Neuron (in vitro differentiated cells): ENCODE data around the gene KCNJ5.

Source experiments
- H2AFZ ChIP-seq: one replicate; pipeline ENCODE4 v1.6.1; 2013; ENCODE audit warnings: low read depth, mild to moderate bottlenecking, inconsistent platforms, low read length, moderate library complexity
- H3K27me3 ChIP-seq: one replicate; pipeline ENCODE4 v1.6.1; 2013; ENCODE audit warnings: low read length; ENCODE audit not compliant: insufficient read depth
- H3K36me3 ChIP-seq: one replicate; pipeline ENCODE4 v1.6.1; 2013; ENCODE audit warnings: low read length; ENCODE audit not compliant: insufficient read depth
- H3K4me1 ChIP-seq: one replicate; pipeline ENCODE4 v1.6.1; 2013; ENCODE audit warnings: low read length; ENCODE audit not compliant: insufficient read depth
- H3K4me3 ChIP-seq: 2 replicates; pipeline ENCODE4 v1.5.1; 2013; ENCODE audit warnings: mild to moderate bottlenecking, low read length, moderate library complexity
- H3K9me3 ChIP-seq: one replicate; pipeline ENCODE4 v1.6.1; 2013; ENCODE audit warnings: low read length

Gene KCNJ5

DNA sequence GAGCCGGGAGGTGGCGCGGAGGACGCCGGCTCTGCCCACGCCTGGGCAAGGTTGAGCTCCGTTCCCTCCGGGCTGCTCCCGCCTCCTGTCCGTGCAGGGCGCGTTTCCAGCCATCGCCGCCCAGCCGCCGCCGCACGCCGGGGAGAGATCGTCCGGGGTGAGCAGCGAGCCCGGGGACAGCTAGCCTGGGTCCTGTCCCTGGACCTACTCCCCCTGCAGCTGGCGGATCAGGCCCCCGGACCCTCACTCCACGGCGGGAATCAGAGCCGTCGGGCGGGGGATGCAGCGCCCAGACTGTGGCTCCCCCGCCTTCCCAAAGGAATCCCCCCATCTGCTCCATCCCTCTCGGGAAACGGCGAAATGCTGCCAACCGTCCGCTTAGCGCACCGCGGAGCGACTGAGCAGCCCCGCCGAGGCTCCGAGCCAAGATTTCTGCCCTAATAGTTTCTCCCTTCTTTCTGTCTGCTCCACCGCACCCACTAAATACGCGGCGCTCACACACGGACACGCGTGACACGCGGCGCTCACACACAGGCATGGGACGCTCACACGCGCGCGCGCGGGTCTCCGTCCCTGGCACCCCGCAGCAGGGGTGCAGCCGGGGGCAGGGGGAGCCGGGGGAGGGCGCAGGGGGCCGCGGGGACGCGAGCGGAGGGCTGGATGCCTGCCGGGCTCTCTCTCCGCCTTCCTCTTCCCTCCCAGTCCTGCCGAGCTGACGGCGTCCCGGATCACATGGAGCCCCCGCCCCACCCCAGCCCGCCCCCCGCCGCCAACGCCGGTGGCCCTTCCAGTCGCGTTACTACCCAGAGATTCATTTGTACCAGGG is at the start of gene KCNJ5:
KCNJ5 (plus strand) TSS at position 814 of the 826 bp plus-strand sequence. CDS start 19,918 bp downstream, outside the sequence.
- H3K4me1 ChIP-seq: peaks cover 8% of the 10 kb centered on the region
- H3K9me3 ChIP-seq: no peaks in the 10 kb centered on the region
- H3K27me3 ChIP-seq: peaks cover 30% of the 10 kb centered on the region
- peak within 1 kb of the TSS; percentile 50 for H2AFZ ChIP-seq
- H3K4me3 ChIP-seq: peak within 1 kb of the TSS; percentile 49
- H3K36me3 ChIP-seq: no peaks in the 10 kb centered on the region

DNA sequence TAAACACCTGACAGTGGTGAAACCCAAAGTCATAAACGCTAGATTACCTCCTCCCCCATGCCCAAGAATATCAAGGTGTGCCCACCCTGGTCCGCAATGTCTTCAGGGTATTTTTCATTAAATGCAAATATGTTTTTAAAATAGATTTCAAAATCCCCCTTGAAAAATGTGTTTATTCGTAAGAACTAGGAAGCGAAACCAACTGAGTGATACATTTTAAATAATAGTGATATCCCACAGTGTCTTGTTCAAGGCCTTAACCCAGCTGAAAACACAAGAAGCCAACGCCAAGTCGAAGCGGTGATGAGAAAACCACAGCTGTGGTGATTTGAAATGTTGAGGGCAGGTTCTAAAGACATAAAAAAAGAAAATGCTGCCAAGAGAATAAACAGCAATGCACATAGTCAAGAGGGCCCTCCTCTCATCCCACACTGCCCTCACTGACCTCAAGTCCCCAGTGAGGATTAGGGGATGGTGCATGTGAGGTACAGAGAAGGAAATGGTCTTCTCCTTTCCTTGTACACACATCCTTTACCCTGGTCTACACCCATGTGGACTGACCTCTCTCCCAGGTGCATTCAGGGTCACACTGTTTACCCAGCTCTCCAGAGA is 49.6 kb upstream of the KCNJ5 start:
- Histone ChIP-seq H2AFZ (no peak overlapping the region), H3K4me1 (peaks cover 6% of the 10 kb centered on the region), H3K36me3 (no peaks in the 10 kb centered on the region), H3K27me3 (no peaks in the 10 kb centered on the region), H3K4me3 (no peak overlapping the region), H3K9me3 (no peaks in the 10 kb centered on the region)

DNA sequence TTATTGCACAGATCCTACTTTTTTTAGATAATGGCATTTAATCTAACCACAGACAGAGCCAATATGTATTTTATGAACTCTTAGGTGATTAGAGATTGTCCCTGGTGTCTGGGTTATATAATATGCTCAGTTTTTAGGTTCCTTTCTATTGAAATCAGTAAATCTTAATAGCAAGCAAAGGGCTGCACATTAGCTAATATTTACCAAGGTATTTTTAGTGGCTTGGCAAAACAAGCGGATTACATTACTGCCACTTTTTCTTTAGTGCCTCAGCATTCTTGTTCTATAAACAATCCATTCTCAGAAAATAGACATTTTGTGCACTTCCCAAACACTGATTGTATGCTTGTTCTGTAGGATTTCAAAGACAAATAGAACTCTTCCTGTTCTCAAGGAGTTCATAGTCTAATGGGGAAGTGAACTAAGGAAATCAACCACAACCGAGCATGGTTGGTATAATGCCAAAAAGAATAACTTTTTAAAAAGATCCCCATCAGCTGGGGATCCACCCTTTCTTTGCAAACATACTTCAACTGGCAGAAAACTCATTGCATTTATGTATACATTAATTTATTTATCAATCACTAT is 47.9 kb upstream of the KCNJ5 start:
- Histone ChIP-seq H3K9me3 (no peaks in the 10 kb centered on the region), H3K27me3 (no peaks in the 10 kb centered on the region), H3K4me3 (no peak overlapping the region)

DNA sequence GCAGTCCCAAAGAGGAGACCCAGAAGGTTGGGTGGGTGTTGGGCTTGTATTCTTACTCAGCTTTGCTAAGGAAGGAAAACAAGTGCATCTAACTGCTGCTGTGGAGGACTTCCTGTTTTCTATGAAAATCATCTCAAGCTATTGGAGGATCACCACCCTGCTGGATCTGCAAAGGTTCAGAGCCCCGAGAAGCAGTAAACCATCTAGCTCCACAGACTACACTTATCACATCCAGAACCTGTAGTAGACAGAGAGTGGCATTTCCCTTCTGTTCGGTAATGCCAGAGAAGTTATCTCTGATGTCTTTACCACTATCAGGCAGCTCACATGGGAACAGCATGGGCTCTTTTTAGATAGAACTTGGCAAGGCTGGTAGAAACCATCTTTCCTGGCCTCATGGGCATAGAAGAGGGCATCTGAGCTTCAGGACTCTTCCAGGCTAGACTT is 45.8 kb upstream of the KCNJ5 start:
- Histone ChIP-seq H3K4me1 (no peaks in the 10 kb centered on the region), H3K27me3 (no peaks in the 10 kb centered on the region), H3K4me3 (no peak overlapping the region), H2AFZ (no peak overlapping the region), H3K9me3 (no peaks in the 10 kb centered on the region), H3K36me3 (no peaks in the 10 kb centered on the region)

More for the DNA sequence above, 47.9 kb upstream of the KCNJ5 start:
- H2AFZ ChIP-seq: no peak overlapping the region
- H3K36me3 ChIP-seq: no peaks in the 10 kb centered on the region
- peaks cover 6% of the 10 kb centered on the region for H3K4me1 ChIP-seq

DNA sequence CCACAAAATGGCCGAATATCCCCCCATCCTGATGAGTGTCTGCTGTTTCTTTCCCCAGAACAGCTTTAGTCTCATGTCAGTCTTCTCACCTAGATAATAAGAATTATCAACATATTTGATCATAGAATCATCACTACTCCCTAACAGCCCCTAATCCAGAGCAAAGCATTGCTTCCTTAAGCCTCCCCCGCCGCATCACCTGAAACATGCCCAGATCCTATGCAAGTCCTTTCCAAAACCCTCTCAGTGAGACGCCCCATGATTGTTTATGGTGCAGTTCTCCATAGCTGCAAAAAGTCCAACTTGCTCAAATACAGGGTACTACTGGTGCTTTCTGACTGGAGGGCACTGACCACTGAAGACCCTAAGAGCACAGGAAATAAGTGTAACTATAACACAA is 44.2 kb upstream of the KCNJ5 start:
- Histone ChIP-seq H3K9me3 (no peaks in the 10 kb centered on the region), H3K4me3 (no peak overlapping the region), H3K4me1 (no peaks in the 10 kb centered on the region), H3K36me3 (no peaks in the 10 kb centered on the region), H2AFZ (no peak overlapping the region), H3K27me3 (no peaks in the 10 kb centered on the region)

DNA sequence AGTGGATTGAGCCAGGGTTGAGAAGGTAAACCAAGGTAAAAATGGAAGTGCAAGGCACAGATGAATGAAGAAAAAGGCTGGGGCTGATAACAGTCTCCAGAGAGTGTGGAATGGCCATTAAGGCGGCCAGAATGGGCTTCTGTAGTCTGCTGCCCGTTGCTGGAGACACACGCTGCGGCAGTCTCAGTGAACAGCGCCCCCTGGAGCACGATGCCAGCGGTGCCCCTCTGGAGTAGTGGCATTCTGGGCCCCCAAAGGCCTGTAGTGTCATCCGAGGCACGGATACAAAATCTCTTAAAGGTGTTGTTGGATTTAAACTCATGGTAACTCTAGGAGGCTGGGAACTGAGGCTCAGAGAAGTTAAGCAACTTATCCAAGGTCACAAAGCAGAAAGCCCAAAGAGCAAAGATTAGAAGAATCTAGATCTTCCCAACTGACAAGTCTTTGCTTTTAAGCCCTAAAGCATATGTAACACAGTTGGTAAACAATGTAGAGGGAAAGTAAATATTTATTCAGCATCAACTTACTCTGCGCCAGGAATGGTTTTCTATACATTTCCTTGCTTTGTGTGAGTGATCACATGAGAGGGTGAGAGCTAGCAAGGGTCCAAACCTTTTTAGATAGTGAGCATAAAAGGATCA is 42.2 kb upstream of the KCNJ5 start:
- H2AFZ ChIP-seq: no peak overlapping the region
- no peaks in the 10 kb centered on the region for H3K4me1 ChIP-seq
- no peaks in the 10 kb centered on the region for H3K9me3 ChIP-seq
- no peak overlapping the region for H3K4me3 ChIP-seq
- no peaks in the 10 kb centered on the region for H3K27me3 ChIP-seq
- no peaks in the 10 kb centered on the region for H3K36me3 ChIP-seq

DNA sequence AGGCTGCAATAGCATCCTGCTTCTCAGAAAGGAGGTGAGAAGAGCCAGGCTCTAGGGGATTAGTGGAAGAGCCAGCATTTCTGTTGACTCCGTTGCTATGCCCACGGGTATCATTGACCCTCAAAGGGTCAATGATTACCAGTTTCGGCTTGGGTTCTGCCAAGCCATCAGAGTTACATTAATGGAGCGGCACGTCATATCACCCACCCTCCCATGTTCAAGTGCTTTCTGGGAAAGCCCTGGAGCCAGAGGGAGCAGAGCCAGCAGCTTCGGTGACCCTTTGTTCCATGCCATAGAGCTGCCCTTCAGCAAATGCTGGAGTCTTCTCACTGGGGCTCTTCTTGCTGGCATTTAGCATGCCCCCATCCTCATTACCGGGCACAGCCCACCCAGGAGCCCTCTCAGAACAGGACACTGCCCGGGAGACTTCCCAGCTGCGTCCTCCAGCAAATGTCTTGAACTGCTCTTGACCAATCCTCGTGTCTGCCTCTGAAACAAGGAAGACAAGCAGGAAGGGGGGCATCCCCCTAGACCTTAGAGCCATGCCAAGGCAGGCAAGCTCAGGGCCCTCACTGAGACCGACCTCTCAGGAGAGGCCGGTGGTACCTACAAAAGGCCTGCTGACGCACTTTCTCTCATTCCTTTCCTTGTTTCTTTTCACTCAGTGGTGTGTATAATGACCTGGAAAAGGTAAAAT is 38.7 kb upstream of the KCNJ5 start:
- no peaks in the 10 kb centered on the region for H3K36me3 ChIP-seq
- no peak overlapping the region for H3K4me3 ChIP-seq
- H2AFZ ChIP-seq: no peak overlapping the region
- no peaks in the 10 kb centered on the region for H3K9me3 ChIP-seq
- H3K27me3 ChIP-seq: no peaks in the 10 kb centered on the region
- no peaks in the 10 kb centered on the region for H3K4me1 ChIP-seq

DNA sequence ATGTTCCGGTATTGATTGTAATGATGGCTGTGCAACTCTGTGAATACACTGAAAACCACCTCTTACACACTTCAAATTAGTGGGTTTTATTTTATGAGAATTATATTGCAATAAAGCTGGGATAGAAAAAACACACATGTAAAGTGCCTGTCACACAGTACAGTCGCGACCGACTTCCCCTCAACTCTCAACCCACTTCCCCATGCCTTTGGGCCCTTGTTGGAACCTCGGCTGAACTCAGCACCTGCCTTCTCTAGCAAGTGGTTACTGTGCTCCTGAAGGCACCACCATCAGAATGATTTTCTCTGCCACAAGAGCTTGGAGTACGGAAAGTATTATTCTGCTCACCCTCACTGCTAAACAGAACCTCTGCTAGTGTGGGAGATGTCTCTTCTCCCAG is 37.6 kb upstream of the KCNJ5 start:
- H3K4me1 ChIP-seq: no peaks in the 10 kb centered on the region
- H2AFZ ChIP-seq: no peak overlapping the region

DNA sequence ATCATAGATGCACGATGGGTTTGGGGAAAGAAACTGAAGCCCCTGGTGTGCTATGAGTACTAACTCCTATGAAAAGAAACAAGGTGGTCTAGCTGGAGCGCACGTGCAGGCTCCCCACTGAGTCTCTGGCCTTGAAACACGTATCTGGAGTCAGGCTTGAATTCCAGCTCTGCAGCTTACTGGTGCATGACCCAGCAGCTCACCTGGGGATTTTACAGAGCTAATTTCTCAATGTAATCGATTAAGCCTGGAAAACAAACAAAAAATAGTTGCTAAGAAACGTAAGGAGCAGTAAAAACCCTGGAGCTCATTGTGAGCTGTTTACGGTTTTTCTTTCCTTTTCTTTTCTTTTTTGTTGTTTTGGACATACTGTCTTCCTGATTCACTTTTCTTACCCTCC is 36.3 kb upstream of the KCNJ5 start:
- Histone ChIP-seq H3K27me3 (no peaks in the 10 kb centered on the region), H3K9me3 (no peaks in the 10 kb centered on the region), H3K4me1 (no peaks in the 10 kb centered on the region), H3K36me3 (no peaks in the 10 kb centered on the region), H2AFZ (no peak overlapping the region), H3K4me3 (no peak overlapping the region)

More for the DNA sequence above, 37.6 kb upstream of the KCNJ5 start:
- no peaks in the 10 kb centered on the region for H3K9me3 ChIP-seq
- no peaks in the 10 kb centered on the region for H3K27me3 ChIP-seq
- no peak overlapping the region for H3K4me3 ChIP-seq
- no peaks in the 10 kb centered on the region for H3K36me3 ChIP-seq

DNA sequence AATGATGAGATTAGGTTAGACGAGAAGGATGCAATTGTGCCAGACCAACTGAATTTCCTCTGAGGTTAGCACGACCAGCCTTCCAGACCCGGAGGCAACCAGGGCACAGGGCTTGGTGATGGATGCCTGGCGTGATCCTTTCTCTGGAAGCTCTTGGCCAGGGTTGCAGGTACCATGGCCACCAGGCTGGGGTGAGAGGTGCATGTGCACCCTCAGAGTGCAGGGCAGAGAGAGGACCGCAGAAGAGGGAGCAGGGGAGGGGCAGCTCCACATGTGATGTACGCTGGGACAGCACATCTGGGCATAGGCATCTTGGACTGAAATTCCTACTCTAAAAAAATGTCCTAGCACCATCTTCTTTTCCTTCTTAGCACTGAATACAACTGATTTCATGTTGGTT is 34.9 kb upstream of the KCNJ5 start:
- Histone ChIP-seq H3K36me3 (no peaks in the 10 kb centered on the region), H3K27me3 (no peaks in the 10 kb centered on the region), H2AFZ (no peak overlapping the region), H3K4me1 (no peaks in the 10 kb centered on the region), H3K4me3 (no peak overlapping the region), H3K9me3 (no peaks in the 10 kb centered on the region)

DNA sequence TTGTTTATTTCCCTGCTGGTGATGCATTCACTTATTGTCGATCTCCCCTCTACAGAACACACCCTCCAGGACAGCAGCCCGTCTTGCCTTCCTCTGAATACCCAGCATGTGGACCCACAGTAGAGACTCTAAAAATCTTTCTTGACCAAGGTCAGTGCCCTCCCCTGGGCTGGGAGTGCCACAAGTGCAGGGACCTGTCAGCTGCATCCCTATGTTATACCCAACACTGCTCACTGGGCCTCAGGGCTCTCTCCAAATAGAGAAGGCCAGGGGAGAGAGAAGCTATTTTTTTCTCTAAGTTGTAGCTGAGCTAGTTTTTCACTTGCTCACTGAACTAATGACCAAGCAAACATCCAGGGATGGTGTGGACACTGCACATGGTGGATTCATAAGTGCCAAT is 33.8 kb upstream of the KCNJ5 start:
- Histone ChIP-seq H3K9me3 (no peaks in the 10 kb centered on the region), H2AFZ (no peak overlapping the region), H3K36me3 (no peaks in the 10 kb centered on the region), H3K4me1 (no peaks in the 10 kb centered on the region), H3K27me3 (no peaks in the 10 kb centered on the region), H3K4me3 (no peak overlapping the region)

DNA sequence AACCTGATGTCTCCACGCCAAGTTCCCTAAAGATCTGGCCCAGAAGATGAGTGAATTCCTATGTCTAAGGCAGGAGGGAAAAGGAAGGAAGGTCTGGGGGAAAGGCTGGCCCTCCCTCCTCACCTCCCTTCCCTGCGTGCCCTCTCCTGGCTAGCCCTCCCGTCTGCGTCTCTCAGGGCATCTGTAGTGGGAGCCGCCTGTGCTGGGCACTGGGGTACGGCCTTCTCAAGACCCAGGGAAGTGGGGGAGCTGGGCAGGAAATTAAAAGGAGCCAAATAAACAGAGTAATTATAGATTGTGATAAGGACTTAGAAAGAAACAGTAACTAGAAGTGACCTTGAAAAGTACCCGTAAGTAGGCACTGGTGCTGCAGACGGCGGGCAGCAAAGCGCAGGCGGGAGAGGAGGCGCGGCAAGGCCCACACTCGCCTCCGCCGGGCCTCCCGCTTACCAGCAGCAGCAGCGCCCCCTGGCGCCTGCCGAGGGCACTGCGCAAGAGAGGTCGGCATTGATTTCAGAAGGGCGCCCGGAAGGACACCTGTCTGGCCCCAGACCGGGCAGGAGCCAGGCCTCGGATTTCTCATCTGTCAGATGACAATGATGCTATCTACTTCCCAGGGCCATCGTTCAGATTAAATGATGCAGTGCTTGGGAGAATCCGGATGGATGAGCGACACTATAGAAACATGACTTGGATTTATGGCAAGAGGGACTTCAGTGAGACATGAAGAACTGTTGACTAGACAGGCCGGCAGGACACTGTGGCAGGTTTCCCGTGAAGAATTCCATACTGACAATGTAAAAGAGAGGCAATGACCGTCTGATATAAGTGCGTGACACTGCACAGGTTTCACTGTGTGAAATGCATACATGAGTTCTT is 31.4 kb upstream of the KCNJ5 start:
- Histone ChIP-seq H2AFZ (no peak overlapping the region), H3K4me1 (no peaks in the 10 kb centered on the region), H3K4me3 (no peak overlapping the region), H3K36me3 (no peaks in the 10 kb centered on the region), H3K27me3 (no peaks in the 10 kb centered on the region), H3K9me3 (no peaks in the 10 kb centered on the region)
